ENCODE data around the gene APEX1.

- no peak for TF ChIP-seq TEAD4 (IDR thresholded peaks at IDR 0.05; ENCODE audit: low read depth, low read length)
- no peak for TF ChIP-seq CTCF (IDR thresholded peaks at IDR 0.05; ENCODE audit: control extremely low read depth in 1 of 3, insufficient read depth in 1 of 3, low read depth in 1 of 3, low read length in 3 of 3)
- TF ChIP-seq KDM4A (IDR thresholded peaks at IDR 0.05; ENCODE audit: low read depth, low read length, severe bottlenecking): no peak
- no peak for TF ChIP-seq SP4 (IDR thresholded peaks at IDR 0.05; ENCODE audit: low read length)
- TF ChIP-seq POLR2A (IDR thresholded peaks at IDR 0.05; ENCODE audit: control extremely low read depth in 1 of 2, low read depth in 2 of 2, low read length in 2 of 2): no peak
- no peak for TF ChIP-seq EZH2 (IDR thresholded peaks at IDR 0.05; ENCODE audit: low read depth, low read length, severe bottlenecking)
- TF ChIP-seq E2F6 (IDR thresholded peaks at IDR 0.05): no peak
- TF ChIP-seq ATF2 (IDR thresholded peaks at IDR 0.05; ENCODE audit: low read length): no peak
- no peak for TF ChIP-seq RFX5 (IDR thresholded peaks at IDR 0.05; ENCODE audit: borderline replicate concordance, low read depth, low read length)
- TF ChIP-seq CBX5 (IDR thresholded peaks at IDR 0.05; ENCODE audit: low read depth, low read length): no peak
- TF ChIP-seq MAX (IDR thresholded peaks at IDR 0.05): no peak
- no peak for TF ChIP-seq TAF1 (IDR thresholded peaks at IDR 0.05; ENCODE audit: low read depth, low read length)
Observed at GRCh38 chr14:20498622-20499021, 43.6 kb downstream of the APEX1 start.
